Neuronal stem cell (in vitro differentiated cells): ENCODE measurements around the gene FMN2.

Source experiments
- DNase-seq: peaks from one replicate; pipeline ENCODE4 v3.0.0-alpha.2; 2013; ENCODE audit warnings: low spot score
- H2AFZ ChIP-seq: one replicate; pipeline ENCODE4 v1.6.1; 2013; ENCODE audit warnings: mild to moderate bottlenecking, low read length, inconsistent platforms
- H2AK5ac ChIP-seq: 2 replicates; pipeline ENCODE4 v1.6.1; 2013; ENCODE audit warnings: low read depth, mild to moderate bottlenecking, inconsistent platforms, low read length, moderate library complexity, mixed read lengths
- H2BK120ac ChIP-seq: 2 replicates; pipeline ENCODE4 v1.6.1; 2013; ENCODE audit warnings: low read depth, mild to moderate bottlenecking, inconsistent platforms, low read length, moderate library complexity, mixed read lengths
- H2BK12ac ChIP-seq: one replicate; pipeline ENCODE4 v1.6.1; 2013; ENCODE audit warnings: low read length, inconsistent platforms
- H2BK15ac ChIP-seq: 2 replicates; pipeline ENCODE4 v1.6.1; 2013; ENCODE audit warnings: mild to moderate bottlenecking, low read length, inconsistent platforms, mixed read lengths
- H2BK5ac ChIP-seq: one replicate; pipeline ENCODE4 v1.6.1; 2013; ENCODE audit warnings: inconsistent platforms, mild to moderate bottlenecking, low read length, moderate library complexity
- H3K14ac ChIP-seq: one replicate; pipeline ENCODE4 v1.6.1; 2013; ENCODE audit warnings: low read length, inconsistent platforms
- H3K18ac ChIP-seq: 2 replicates; pipeline ENCODE4 v1.6.1; 2013; ENCODE audit warnings: low read length, inconsistent platforms
- H3K23ac ChIP-seq: 2 replicates; pipeline ENCODE4 v1.6.1; 2013; ENCODE audit warnings: low read depth, mild to moderate bottlenecking, mixed read lengths, low read length, inconsistent platforms; ENCODE audit not compliant: poor library complexity
- H3K27ac ChIP-seq: replicated peaks from 3 replicates; pipeline ENCODE4 v1.5.1; 2013; ENCODE audit warnings: low read length, inconsistent platforms
- H3K27me3 ChIP-seq, 3 experiments: 2 replicates each; pipeline ENCODE4 v1.6.1; 2013; ENCODE audit warnings: low read length in 3 of 3, mild to moderate bottlenecking in 2 of 3, inconsistent platforms in 1 of 3, low read depth in 1 of 3, mixed read lengths in 1 of 3, moderate library complexity in 1 of 3; ENCODE audit not compliant: control insufficient read depth in 3 of 3, insufficient read depth in 3 of 3
- H3K36me3 ChIP-seq, 2 donors: replicated peaks in 1 of 2; 2 replicates each; pipeline ENCODE4 v1.6.1; 2013; ENCODE audit warnings: low read length in 2 of 2; ENCODE audit not compliant: control insufficient read depth in 2 of 2, insufficient read depth in 2 of 2
- H3K4ac ChIP-seq: 2 replicates; pipeline ENCODE4 v1.6.1; 2013; ENCODE audit warnings: inconsistent platforms, mild to moderate bottlenecking, low read length, moderate library complexity
- H3K4me1 ChIP-seq, 2 donors: 1 replicate in 1 of 2; 2 replicates in 1 of 2; pipeline ENCODE4 v1.6.1; 2013; ENCODE audit warnings: low read length in 2 of 2, low read depth in 1 of 2; ENCODE audit not compliant: control insufficient read depth in 2 of 2, insufficient read depth in 1 of 2
- H3K4me2 ChIP-seq: one replicate; pipeline ENCODE4 v1.6.1; 2013; ENCODE audit warnings: mild to moderate bottlenecking, low read length, inconsistent platforms; ENCODE audit not compliant: insufficient read depth, poor library complexity, severe bottlenecking
- H3K4me3 ChIP-seq, 2 donors: 2 replicates each; pipeline ENCODE4 v1.5.1; 2013; ENCODE audit warnings: low read length in 2 of 2, mild to moderate bottlenecking in 2 of 2, inconsistent platforms in 1 of 2, moderate library complexity in 1 of 2
- H3K79me1 ChIP-seq: one replicate; pipeline ENCODE4 v1.6.1; 2013; ENCODE audit warnings: low read depth, mild to moderate bottlenecking, inconsistent platforms, low read length, moderate library complexity
- H3K9ac ChIP-seq: one replicate; pipeline ENCODE4 v1.6.1; 2013; ENCODE audit warnings: mild to moderate bottlenecking, low read depth, low read length, inconsistent platforms; ENCODE audit not compliant: poor library complexity
- H3K9me3 ChIP-seq, 2 donors: replicated peaks in 1 of 2; 2 replicates each; pipeline versions ENCODE3 to v1.6.1; 2013; ENCODE audit warnings: low read length in 2 of 2, mild to moderate bottlenecking in 2 of 2, inconsistent platforms in 1 of 2, low read depth in 1 of 2, mixed read lengths in 1 of 2, moderate library complexity in 1 of 2; ENCODE audit not compliant: control insufficient read depth in 2 of 2, insufficient read depth in 1 of 2
- H4K8ac ChIP-seq: one replicate; pipeline ENCODE4 v1.6.1; 2013; ENCODE audit warnings: low read depth, mild to moderate bottlenecking, inconsistent platforms, low read length, moderate library complexity
- H4K91ac ChIP-seq: one replicate; pipeline ENCODE4 v1.6.1; 2013; ENCODE audit warnings: low read length, low read depth, mild to moderate bottlenecking, inconsistent platforms; ENCODE audit not compliant: poor library complexity
- WGBS, 2 donors: extraction: QIAGEN DNeasy Blood & Tissue Kit; methylation state at CpG; one replicate each; pipeline ENCODE4 v1.1.7; 2013; ENCODE audit warnings: missing lambda C conversion rate in 2 of 2, mixed read lengths in 1 of 2; ENCODE audit not compliant: insufficient read length in 2 of 2, insufficient replicate concordance in 1 of 2; ENCODE audit errors: extremely low coverage in 2 of 2; 5-methylcytosine and 5-hydroxymethylcytosine counted together

Gene FMN2

DNA sequence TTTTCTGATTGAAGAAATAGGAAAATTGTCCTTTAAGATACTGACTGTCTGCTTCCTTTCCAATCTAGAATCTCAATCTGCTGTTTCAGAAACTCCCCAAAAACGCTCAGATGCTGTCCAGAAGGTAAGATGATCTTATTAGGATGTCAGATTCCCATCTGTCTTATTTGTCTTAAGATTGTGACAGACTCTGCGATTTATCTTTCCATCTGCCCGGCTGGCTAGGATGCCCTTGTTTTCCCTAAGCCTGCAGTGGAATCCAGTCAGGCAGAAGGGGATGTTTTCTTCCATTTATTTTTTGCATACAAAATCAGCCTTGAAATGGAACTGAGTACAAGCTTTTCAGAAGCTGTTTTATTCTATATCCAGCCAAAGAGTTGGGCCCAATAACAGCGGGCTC is 96.5 kb downstream of the FMN2 start:
- H3K27me3 ChIP-seq: no peaks in the 10 kb centered on the region
- no peak overlapping the region for H4K8ac ChIP-seq
- no peak overlapping the region for H3K4me2 ChIP-seq
- H3K79me1 ChIP-seq: no peaks in the 10 kb centered on the region
- no peak overlapping the region for H3K4ac ChIP-seq
- no peak overlapping the region for H2AK5ac ChIP-seq
- H3K9me3 ChIP-seq: no peaks in the 10 kb centered on the region
- H3K23ac ChIP-seq: no peak overlapping the region
- no peak for DNase-seq
- no CpG with 5 or more reads among the region's 4 CpGs for WGBS, 2 donors
- H2BK15ac ChIP-seq: no peak overlapping the region
- H3K14ac ChIP-seq: no peak overlapping the region
- no peak overlapping the region for H2BK5ac ChIP-seq
- no peak overlapping the region for H2AFZ ChIP-seq
- no peak overlapping the region for H4K91ac ChIP-seq
- no peak overlapping the region for H3K27ac ChIP-seq
- no peaks in the 10 kb centered on the region for H3K4me1 ChIP-seq
- no peak overlapping the region for H3K4me3 ChIP-seq
- H2BK120ac ChIP-seq: no peak overlapping the region
- no peak overlapping the region for H3K18ac ChIP-seq
- no peak overlapping the region for H2BK12ac ChIP-seq
- H3K9ac ChIP-seq: no peak overlapping the region
- peaks cover 0 to 3% of the 10 kb centered on the region in 2 donors for H3K36me3 ChIP-seq

DNA sequence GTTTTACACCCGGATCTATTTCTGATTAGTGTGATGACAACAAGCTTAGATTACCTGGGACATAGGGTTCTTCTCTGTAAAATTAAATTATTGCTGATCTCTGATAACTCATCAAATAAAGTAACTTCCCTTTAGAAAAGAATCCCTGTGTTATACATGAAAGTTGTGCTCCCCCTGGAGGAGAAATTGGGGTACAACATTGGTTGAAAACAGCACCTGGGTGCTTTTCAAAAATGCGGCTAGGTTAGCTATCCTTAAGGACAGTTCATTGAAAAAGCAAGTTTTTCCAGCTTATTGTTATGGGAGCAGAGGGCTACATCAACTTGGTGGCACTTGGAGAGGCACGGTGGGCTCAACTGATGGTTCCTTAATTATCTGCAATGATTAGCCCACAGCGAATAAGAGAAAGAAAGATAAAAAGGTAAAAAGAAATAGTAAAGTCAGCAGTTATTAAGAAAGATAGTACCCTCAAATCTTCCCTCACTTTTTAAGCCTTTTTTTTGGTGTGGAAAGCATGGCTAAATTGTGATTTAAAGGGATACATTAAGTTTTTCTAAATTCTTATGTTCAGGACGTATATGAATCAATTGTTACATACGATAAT is 97.8 kb downstream of the FMN2 start:
- no peak overlapping the region for H3K4me3 ChIP-seq
- no peak overlapping the region for H4K91ac ChIP-seq
- H3K27me3 ChIP-seq: no peaks in the 10 kb centered on the region
- no peak overlapping the region for H4K8ac ChIP-seq
- H3K27ac ChIP-seq: no peak overlapping the region
- no peak overlapping the region for H2AK5ac ChIP-seq
- peaks cover 0 to 3% of the 10 kb centered on the region in 2 donors for H3K36me3 ChIP-seq
- H3K4me2 ChIP-seq: no peak overlapping the region
- H2AFZ ChIP-seq: no peak overlapping the region
- H3K9me3 ChIP-seq: no peaks in the 10 kb centered on the region
- peak; percentile 48 for DNase-seq
- no peak overlapping the region for H2BK12ac ChIP-seq
- H3K79me1 ChIP-seq: no peaks in the 10 kb centered on the region
- H2BK5ac ChIP-seq: no peak overlapping the region
- H3K4ac ChIP-seq: no peak overlapping the region
- H3K4me1 ChIP-seq: no peaks in the 10 kb centered on the region
- no peak overlapping the region for H2BK15ac ChIP-seq
- H3K14ac ChIP-seq: no peak overlapping the region
- no peak overlapping the region for H2BK120ac ChIP-seq
- H3K18ac ChIP-seq: no peak overlapping the region
- no peak overlapping the region for H3K23ac ChIP-seq
- no peak overlapping the region for H3K9ac ChIP-seq
- WGBS, 2 donors: no CpG with 5 or more reads among the region's 6 CpGs

DNA sequence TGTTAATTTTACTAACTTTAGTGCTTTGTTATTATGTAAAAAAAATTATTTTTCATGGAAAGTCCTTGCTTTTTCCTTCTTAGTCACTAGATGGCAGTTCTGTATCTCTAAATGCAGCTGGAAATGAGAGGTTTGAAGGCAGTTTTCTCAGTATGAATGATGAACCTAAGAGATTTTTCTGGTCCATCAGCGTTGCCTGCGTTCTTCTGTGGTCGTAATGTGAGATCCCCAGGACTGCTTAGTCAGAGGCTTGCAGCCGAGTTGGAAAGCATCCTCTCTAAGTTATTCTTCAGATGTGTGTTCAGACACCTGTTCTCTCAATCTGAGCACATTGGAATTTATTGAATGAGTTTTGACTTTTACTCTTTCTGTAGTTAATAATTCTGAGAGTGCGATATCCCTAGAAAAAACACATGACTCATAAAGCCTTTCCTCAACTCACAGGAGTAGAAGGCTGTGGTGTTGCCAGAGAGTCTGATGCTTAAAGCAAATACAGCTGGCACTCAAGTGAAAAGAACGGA is 99.3 kb downstream of the FMN2 start:
- Histone ChIP-seq H2BK15ac (no peak overlapping the region), H3K4me3 (no peak overlapping the region)

DNA sequence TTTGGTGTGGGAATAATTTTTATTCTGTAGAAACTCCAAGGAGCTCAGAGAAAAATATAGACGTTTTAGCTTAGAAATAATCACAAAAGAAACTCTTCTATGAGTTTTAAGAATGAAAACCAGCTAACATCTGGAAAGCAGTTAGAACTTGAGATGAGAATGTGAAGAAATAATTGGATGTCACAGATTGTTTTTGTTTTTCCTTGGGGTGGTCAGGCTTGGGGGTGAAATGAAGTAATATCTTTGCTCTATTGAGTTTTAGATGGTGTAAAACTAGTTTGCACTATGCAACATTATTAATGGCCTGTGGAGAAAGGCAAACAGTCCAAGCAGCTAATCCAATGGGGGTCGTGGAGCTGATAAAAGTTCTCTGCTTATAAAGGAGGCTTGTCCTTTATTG is 101.2 kb downstream of the FMN2 start:
- no peak overlapping the region for H3K23ac ChIP-seq
- no peak overlapping the region for H2BK5ac ChIP-seq
- no CpG with 5 or more reads among the region's 2 CpGs for WGBS, 2 donors
- H3K36me3 ChIP-seq: peaks cover 0 to 3% of the 10 kb centered on the region in 2 donors
- H2BK120ac ChIP-seq: no peak overlapping the region
- H3K27ac ChIP-seq: no peak overlapping the region
- no peak for DNase-seq
- H2AK5ac ChIP-seq: no peak overlapping the region
- no peaks in the 10 kb centered on the region for H3K9me3 ChIP-seq
- H3K27me3 ChIP-seq: no peaks in the 10 kb centered on the region
- no peak overlapping the region for H3K14ac ChIP-seq
- H3K4me1 ChIP-seq: no peaks in the 10 kb centered on the region
- H3K79me1 ChIP-seq: no peaks in the 10 kb centered on the region
- no peak overlapping the region for H2AFZ ChIP-seq
- H2BK12ac ChIP-seq: no peak overlapping the region
- no peak overlapping the region for H3K4ac ChIP-seq
- no peak overlapping the region for H2BK15ac ChIP-seq
- no peak overlapping the region for H4K91ac ChIP-seq
- H3K9ac ChIP-seq: no peak overlapping the region
- no peak overlapping the region for H3K4me3 ChIP-seq
- H4K8ac ChIP-seq: no peak overlapping the region
- H3K18ac ChIP-seq: no peak overlapping the region
- H3K4me2 ChIP-seq: no peak overlapping the region

More for the DNA sequence above, 99.3 kb downstream of the FMN2 start:
- DNase-seq: no peak
- Histone ChIP-seq H3K4me1 (no peaks in the 10 kb centered on the region), H3K79me1 (no peaks in the 10 kb centered on the region), H4K91ac (no peak overlapping the region), H2BK120ac (no peak overlapping the region), H3K23ac (no peak overlapping the region), H2BK5ac (no peak overlapping the region), H3K14ac (no peak overlapping the region), H2AFZ (no peak overlapping the region), H3K4me2 (no peak overlapping the region), H3K18ac (no peak overlapping the region), H3K27ac (no peak overlapping the region), H4K8ac (no peak overlapping the region), H3K9ac (no peak overlapping the region), H3K4ac (no peak overlapping the region), H2BK12ac (no peak overlapping the region), H2AK5ac (no peak overlapping the region), H3K27me3 (no peaks in the 10 kb centered on the region), H3K9me3 (no peaks in the 10 kb centered on the region), H3K36me3 (peaks cover 0 to 3% of the 10 kb centered on the region in 2 donors)
- WGBS, 2 donors: no CpG with 5 or more reads among the region's 6 CpGs
